OCI-LY1 (cell line): ENCODE results near the gene MXI1.

Experiments used
- H2AFZ ChIP-seq: fragments of 200-600 bp; sonication (generic), shearing (Covaris generic); 2 replicates; pipeline ENCODE4 v1.6.0; 2014; ENCODE audit warnings: antibody characterized with exemption, mild to moderate bottlenecking, low read length
- H3F3A ChIP-seq: fragments of 200-600 bp; sonication (generic), shearing (Covaris generic); 2 replicates; pipeline ENCODE4 v1.6.0; 2014; ENCODE audit warnings: mild to moderate bottlenecking, antibody characterized with exemption, low read length, moderate library complexity; ENCODE audit not compliant: insufficient read depth
- H3K27ac ChIP-seq: fragments of 200-600 bp; sonication (generic); 2 replicates; pipeline ENCODE4 v1.5.1; 2014; ENCODE audit warnings: low read length, mixed run types, mild to moderate bottlenecking, low read depth; ENCODE audit not compliant: poor library complexity, severe bottlenecking
- H3K27me3 ChIP-seq: fragments of 200-600 bp; sonication (generic); 2 replicates; pipeline ENCODE4 v1.6.0; 2014; ENCODE audit warnings: antibody characterized with exemption, mild to moderate bottlenecking, low read length, moderate library complexity; ENCODE audit not compliant: insufficient read depth
- H3K36me3 ChIP-seq: fragments of 200-600 bp; sonication (generic); 2 replicates; pipeline ENCODE4 v1.6.1; 2014; ENCODE audit warnings: mild to moderate bottlenecking, antibody characterized with exemption, low read length, moderate library complexity, mixed read lengths; ENCODE audit not compliant: insufficient read depth
- H3K4me1 ChIP-seq: fragments of 200-600 bp; sonication (generic); 2 replicates; pipeline ENCODE4 v1.5.1; 2014; ENCODE audit warnings: mild to moderate bottlenecking, low read length, moderate library complexity; ENCODE audit not compliant: insufficient read depth, severe bottlenecking
- H3K4me2 ChIP-seq: fragments of 200-600 bp; sonication (generic), shearing (Covaris generic); 2 replicates; pipeline ENCODE4 v1.6.1; 2014; ENCODE audit warnings: low read length
- H3K4me3 ChIP-seq: fragments of 200-600 bp; sonication (generic); 2 replicates; pipeline ENCODE4 v1.5.1; 2014; ENCODE audit warnings: low read length, low read depth, mild to moderate bottlenecking, mixed read lengths; ENCODE audit not compliant: poor library complexity, severe bottlenecking
- H3K79me2 ChIP-seq: fragments of 200-600 bp; shearing (Covaris generic); 2 replicates; pipeline ENCODE4 v1.6.1; 2016; ENCODE audit warnings: mixed run types, low read length, mixed read lengths; ENCODE audit not compliant: insufficient read depth
- H3K9ac ChIP-seq: fragments of 200-600 bp; sonication (generic), shearing (Covaris generic); 2 replicates; pipeline ENCODE4 v1.6.1; 2014; ENCODE audit warnings: mild to moderate bottlenecking, low read length, mixed read lengths
- H3K9me2 ChIP-seq: fragments of 200-600 bp; sonication (generic), shearing (Covaris generic); 2 replicates; pipeline ENCODE4 v1.6.1; 2014; ENCODE audit warnings: low read depth, mild to moderate bottlenecking, low read length, mixed read lengths
- H3K9me3 ChIP-seq: fragments of 200-600 bp; shearing (Covaris generic); 2 replicates; pipeline ENCODE4 v1.6.1; 2014; ENCODE audit warnings: low read length, mixed read lengths
- H4K20me1 ChIP-seq: fragments of 200-600 bp; sonication (generic), shearing (Covaris generic); 2 replicates; pipeline ENCODE4 v1.6.0; 2016; ENCODE audit warnings: mild to moderate bottlenecking, low read length; ENCODE audit not compliant: insufficient read depth
- CTCF ChIP-seq: fragments of 200-600 bp; sonication (generic), shearing (Covaris generic); IDR thresholded peaks from 2 replicates; pipeline ENCODE4 v1.5.1; 2017; ENCODE audit warnings: mild to moderate bottlenecking, antibody characterized with exemption, low read length, moderate library complexity, mixed read lengths
- EZH2 ChIP-seq: fragments of 200-600 bp; sonication (generic), shearing (Covaris generic); IDR thresholded peaks from 2 replicates; pipeline ENCODE4 v1.8.0; 2017; ENCODE audit warnings: borderline replicate concordance, mixed run types, mild to moderate bottlenecking, antibody characterized with exemption, low read length, moderate library complexity, mixed read lengths

Gene MXI1

GRCh38 chr10:110285501-110285900, 78.1 kb downstream of the MXI1 start:
- H3K9ac ChIP-seq: no peak overlapping the region
- H3K79me2 ChIP-seq: no peaks in the 10 kb centered on the region
- no peaks in the 10 kb centered on the region; the same call in 1 of the 2 replicates for H3F3A ChIP-seq
- H2AFZ ChIP-seq: no peak overlapping the region
- H3K4me2 ChIP-seq: no peak overlapping the region
- no peaks in the 10 kb centered on the region for H3K27me3 ChIP-seq
- peaks cover 4% of the 10 kb centered on the region for H3K4me1 ChIP-seq
- no peaks in the 10 kb centered on the region for H3K9me3 ChIP-seq
- TF ChIP-seq CTCF (no peak), EZH2 (no peak)
- no peak overlapping the region for H3K4me3 ChIP-seq
- H4K20me1 ChIP-seq: no peaks in the 10 kb centered on the region
- H3K27ac ChIP-seq: no peak overlapping the region
- peaks cover 73% of the 10 kb centered on the region for H3K36me3 ChIP-seq
- no peaks in the 10 kb centered on the region for H3K9me2 ChIP-seq

- Histone ChIP-seq H3K36me3 (peaks cover 75% of the 10 kb centered on the region), H3K79me2 (no peaks in the 10 kb centered on the region), H4K20me1 (no peaks in the 10 kb centered on the region), H3K9me3 (no peaks in the 10 kb centered on the region), H3K4me3 (no peak overlapping the region), H3K4me2 (no peak overlapping the region), H3K9me2 (no peaks in the 10 kb centered on the region), H3K9ac (no peak overlapping the region), H3K4me1 (peaks cover 4% of the 10 kb centered on the region), H3K27ac (no peak overlapping the region), H3K27me3 (no peaks in the 10 kb centered on the region), H3F3A (no peaks in the 10 kb centered on the region; the same call in 1 of the 2 replicates), H2AFZ (no peak overlapping the region)
- TF ChIP-seq EZH2 (no peak), CTCF (no peak)
Measured at GRCh38 chr10:110286841-110287240, 79.4 kb downstream of the MXI1 start.

GRCh38 chr10:110296966-110297365, 89.6 kb downstream of the MXI1 start:
- Histone ChIP-seq H3K27ac (no peak overlapping the region), H3K36me3 (peaks cover 98% of the 10 kb centered on the region), H3K4me1 (peaks cover 6% of the 10 kb centered on the region), H3F3A (no peaks in the 10 kb centered on the region), H3K4me2 (no peak overlapping the region), H2AFZ (no peak overlapping the region), H3K79me2 (peaks cover 17% of the 10 kb centered on the region), H3K9me3 (no peaks in the 10 kb centered on the region), H4K20me1 (no peaks in the 10 kb centered on the region), H3K4me3 (no peak overlapping the region), H3K9ac (no peak overlapping the region), H3K9me2 (no peaks in the 10 kb centered on the region), H3K27me3 (no peaks in the 10 kb centered on the region)
- TF ChIP-seq EZH2 (no peak), CTCF (no peak)
